GM21786 (cell line): ENCODE measurements around the gene KIF5A.

ENCODE experiments used
- ATAC-seq: cut with Tn5 transposase; IDR thresholded peaks from one replicate; pipeline ENCODE4 v1.9.1; 2021; ENCODE audit not compliant: unreplicated experiment

KIF5A gene

DNA sequence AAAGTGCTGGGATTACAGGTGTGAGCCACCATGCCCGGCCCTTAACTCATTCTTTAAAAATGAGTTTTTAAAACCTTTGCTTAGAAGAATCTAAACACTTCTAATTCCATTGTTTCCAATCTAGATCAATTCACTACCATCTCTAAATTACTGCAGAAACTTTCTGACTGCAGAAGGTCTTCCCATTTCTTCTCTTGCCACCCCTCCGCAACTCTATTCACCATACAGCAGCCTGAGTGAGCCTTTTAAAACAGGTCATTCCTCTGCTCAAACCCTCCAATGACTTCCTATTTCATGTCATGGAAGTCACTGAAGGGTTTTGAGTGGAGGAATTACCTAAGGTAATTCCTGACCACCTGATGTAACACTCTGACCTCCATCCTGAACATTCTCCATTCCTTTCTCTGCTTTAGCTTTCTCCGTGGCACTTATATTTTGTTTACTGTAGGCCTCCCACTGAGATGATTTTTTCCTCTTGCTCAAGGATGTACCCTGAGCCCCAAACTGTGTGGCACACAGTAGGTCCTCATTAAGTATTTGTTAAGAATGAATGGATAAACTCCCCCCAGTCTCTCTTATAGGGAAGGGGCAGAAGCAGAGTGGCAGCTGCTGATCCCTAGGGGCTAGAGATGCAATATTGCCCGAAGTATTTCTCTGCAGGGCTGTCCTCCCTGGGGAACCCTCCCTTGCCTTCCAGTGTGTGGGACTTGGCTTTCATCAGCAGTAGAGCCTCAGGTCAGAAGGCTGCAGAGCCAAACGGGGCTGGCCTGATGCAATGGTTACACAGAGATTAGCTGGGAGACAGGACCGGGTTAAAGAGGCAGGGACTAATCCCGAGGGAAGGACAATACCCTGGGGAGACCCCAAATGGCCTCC lies 30.7 kb upstream of the KIF5A start:
- ATAC-seq, result no peak

GRCh38 chr12:57519796-57520052 lies 30.1 kb upstream of the KIF5A start:
- peak; percentile 3 for ATAC-seq

- ATAC-seq, result peak; percentile 64
Observed at GRCh38 chr12:57520053-57520818, 29.6 kb upstream of the KIF5A start, which contains the start of gene DDIT3. DDIT3 (minus strand) TSS chr12:57520514; CDS start chr12:57517406, 3,108 bp downstream.

GRCh38 chr12:57521525-57522010 lies 28.3 kb upstream of the KIF5A start:
- ATAC-seq, result no peak

- peak; percentile 32 for ATAC-seq
Observed at GRCh38 chr12:57522011-57522886, 27.6 kb upstream of the KIF5A start, which contains the start of gene MBD6. MBD6 (plus strand) TSS chr12:57522824; CDS start chr12:57524304, 1,480 bp downstream.

DNA sequence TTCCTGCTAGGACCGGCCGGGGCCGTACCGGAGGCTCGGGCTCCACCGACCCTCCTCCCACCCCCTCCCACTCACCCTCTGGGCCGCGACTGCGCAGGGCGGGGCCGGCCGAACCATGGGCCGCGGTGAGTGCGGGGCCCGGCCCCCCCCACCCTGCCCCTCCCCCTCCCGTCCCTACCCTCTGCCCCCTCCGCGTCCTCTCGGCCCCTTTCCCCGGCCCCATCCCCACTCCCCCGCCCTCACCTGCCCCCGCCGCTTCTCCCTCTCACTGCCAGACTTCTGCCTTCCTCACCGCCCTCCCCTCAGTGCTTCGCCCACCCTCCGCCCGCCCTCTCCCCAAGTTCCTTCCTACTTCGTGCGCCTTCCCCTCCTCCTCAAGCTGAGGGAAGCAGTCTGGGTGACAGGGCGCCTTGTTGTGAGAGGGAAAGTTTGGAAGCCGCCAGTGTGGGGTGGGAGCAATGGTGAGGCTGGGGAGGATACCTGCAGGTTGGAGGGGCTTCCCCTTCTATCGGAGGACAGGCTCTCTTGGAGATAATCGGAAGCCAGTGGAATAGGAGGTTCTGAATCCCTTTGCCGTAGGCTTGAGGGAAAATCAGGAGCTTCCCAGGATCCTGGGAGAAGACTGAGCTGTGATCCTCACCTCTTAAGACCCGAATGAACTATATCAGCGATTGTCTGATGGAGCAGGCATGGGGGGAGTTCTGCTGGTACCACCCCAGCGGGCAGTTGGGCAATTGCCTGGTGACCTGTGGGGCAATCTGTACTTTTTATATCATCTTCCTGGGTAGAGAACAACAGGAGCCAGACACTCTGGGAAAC lies 26.7 kb upstream of the KIF5A start:
- ATAC-seq, result no peak

DNA sequence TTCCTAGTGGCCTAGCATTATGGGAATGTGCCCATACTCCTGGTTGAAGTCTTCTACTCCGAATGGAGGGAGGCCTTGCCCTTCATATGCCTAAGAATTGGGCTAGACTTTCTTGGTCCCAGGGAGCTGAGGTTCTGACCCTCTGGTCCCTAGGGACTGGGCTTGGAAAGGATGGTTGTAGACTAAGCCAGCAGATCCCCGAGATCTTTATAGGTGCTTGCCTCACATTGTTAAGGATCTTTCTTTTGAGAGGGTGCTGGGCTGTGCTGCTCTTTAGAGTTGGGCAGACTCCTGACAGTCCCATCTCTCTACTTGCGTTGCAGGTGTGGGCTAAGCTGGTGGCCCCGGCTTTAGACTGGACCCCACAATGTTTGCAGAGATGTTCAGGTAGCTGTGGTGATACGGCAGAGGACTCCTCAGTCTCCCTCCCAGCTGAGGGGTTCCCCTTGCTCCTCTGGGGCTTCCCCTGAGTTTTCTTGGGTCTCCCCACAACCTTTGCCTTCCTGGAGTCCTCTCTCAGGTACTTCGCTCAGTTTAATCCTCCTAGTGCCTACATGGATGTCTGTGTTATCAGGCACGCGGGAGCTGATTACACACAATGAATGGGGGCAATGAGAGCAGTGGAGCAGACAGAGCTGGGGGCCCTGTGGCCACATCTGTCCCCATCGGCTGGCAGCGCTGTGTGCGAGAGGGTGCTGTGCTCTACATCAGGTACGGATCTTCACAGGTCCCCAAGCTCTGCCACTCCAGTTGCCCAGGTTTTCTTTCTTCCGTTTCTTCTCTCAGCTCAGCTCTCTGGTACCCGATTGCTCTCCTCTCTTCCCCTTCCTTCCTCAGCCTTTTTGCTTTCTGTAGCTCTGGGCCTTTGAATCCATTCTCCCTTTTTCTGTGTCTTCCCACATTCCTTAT lies 25.9 kb upstream of the KIF5A start:
- ATAC-seq, result no peak

DNA sequence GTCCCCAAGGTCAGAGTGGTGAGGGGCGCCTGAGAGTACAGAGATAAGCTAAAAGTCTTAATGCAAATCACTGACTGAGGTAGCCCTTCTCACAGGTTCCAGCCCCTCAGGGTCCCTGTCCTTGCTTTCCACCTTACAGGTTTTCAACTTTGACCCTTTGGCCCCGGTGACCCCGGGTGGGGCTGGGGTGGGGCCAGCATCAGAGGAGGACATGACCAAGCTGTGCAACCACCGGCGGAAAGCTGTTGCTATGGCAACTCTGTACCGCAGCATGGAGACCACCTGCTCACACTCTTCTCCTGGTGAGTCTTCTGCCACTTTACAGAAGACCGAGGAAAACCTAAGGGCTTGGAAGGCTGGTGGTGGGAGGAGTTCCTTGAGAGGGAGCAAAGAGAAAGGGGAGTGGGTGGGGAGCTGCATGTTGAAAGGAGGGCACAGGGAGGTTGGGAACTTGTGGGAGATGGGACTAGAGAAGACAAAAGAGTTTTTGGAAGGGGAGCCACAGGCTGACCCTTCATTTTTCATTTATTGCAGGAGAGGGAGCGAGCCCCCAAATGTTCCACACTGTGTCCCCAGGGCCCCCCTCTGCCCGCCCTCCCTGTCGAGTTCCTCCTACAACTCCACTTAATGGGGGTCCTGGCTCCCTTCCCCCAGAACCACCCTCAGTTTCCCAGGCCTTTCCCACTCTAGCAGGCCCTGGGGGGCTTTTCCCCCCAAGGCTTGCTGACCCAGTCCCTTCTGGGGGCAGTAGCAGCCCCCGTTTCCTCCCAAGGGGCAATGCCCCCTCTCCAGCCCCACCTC lies 24.8 kb upstream of the KIF5A start:
- ATAC-seq, result no peak

- no peak for ATAC-seq
Observed at GRCh38 chr12:57525615-57526383, 24.0 kb upstream of the KIF5A start.

DNA sequence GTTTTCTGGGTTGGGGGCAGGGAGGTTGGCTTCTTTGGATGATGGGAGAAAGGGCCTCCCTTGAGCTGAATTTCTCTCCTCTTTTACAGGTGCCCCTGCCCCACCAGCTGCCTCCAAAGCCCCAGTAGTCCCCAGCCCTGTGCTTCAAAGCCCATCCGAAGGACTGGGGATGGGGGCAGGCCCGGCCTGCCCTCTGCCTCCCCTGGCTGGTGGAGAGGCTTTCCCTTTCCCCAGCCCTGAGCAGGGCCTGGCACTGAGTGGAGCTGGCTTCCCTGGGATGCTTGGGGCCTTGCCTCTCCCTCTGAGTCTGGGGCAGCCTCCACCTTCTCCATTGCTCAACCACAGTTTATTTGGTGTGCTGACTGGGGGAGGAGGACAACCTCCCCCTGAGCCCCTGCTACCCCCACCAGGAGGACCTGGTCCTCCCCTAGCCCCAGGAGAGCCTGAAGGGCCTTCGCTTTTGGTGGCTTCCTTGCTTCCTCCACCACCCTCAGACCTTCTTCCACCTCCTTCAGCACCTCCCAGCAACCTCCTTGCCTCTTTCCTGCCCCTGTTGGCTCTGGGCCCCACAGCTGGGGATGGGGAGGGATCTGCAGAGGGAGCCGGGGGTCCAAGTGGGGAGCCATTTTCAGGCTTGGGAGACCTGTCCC lies 23.2 kb upstream of the KIF5A start:
- no peak for ATAC-seq

DNA sequence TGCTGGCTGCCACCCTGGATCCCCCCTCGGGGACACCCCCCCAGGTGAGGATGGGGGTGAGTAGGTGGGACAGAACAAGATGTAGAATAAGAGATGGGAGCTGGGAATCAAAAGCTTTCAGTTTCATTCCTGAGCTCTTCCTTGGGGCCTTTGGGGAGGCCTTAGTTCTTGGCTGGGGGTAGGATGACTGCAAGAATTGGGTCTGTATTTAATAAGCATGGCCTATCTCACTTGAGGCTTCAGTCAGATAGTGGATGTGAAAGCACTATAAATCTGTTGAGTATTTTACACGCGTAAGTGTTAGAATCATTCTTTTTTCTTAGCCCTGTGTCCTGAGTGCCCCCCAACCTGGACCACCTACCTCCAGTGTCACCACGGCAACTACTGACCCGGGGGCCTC lies 22.7 kb upstream of the KIF5A start:
- no peak for ATAC-seq

GRCh38 chr12:57528176-57528575 lies 21.7 kb upstream of the KIF5A start:
- ATAC-seq, result no peak

- no peak for ATAC-seq
Observed at GRCh38 chr12:57528831-57529555, 20.9 kb upstream of the KIF5A start.

- no peak for ATAC-seq
Observed at GRCh38 chr12:57529831-57530230, 20.0 kb upstream of the KIF5A start.

GRCh38 chr12:57530396-57531142 lies 19.3 kb upstream of the KIF5A start:
- ATAC-seq, result no peak

DNA sequence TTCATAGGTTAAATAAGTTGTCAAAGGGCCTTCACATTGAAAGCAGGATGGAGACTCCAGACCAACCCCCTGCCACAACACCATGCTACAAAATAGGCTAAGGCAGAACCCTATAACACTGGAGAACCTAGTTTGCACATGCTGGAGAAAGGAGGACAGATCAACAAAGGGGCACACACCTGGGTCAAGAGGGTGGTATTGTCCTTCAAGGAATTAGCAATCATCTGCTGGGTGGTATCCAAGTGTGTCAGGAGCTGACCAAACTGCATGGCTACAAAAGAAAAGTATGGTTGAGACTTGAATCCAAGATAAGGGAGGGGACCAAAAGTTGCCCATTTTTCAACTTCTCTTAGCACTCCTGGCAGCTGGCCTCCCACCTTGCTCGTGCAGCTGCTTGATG lies 18.0 kb upstream of the KIF5A start:
- no peak for ATAC-seq
